ENCODE measurements around the gene SGMS1. TPM values are rescaled to one million over a fixed set of nuclear protein-coding genes. Genes with fewer than 3 reads are reported as not detected.
"Not testable (repeated sequence)": the region's sequence is repeated elsewhere in the genome, so short reads cannot be mapped to it uniquely, and the experiment has no call there.

SGMS1 gene
- total RNA-seq, 2 experiments from 2014 or later, result 24.8 to 25.2 TPM

DNA sequence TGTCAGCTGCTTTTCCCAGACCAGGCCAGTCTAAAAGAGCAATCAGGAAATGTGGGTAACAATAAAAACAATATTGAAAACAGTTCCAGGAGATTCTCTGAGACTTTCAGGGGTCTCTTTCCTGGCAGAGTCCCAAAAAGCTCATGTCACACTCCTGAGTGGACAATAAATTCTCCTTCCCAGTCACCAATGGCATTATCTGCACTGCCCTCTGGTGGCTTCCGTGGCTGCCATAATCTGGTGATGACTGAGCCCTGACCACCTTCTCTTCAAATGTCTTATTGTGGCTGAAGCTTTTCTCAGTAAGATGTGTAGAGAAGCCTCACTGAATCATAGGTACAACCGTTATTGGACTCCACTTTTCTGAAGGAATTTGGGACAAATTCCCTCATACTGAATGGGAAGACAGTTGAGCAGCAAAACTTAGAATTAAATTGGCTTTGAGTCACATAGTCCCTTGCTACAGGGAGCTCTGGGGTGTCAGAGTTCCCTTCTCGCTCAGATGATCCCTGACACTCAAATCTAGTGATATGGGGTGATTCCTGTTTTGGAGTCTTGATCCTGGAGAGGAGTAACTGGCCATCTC lies 348.0 kb downstream of the SGMS1 start:
- POLR2A ChIA-PET, result no interaction called here
- H3K36me3 Mint-ChIP-seq (ENCODE audit: low read depth), result no peaks in the 10 kb centered on the region
- Histone ChIP-seq H3K27ac (ENCODE audit: low read depth in 1 of 2, low read length in 2 of 2) (no peak overlapping the region), H3K4me3 (ENCODE audit: low read length) (no peak overlapping the region), H3K36me3 (ENCODE audit: insufficient read depth, low read length) (no peaks in the 10 kb centered on the region), H3K27me3 (ENCODE audit: control insufficient read depth in 1 of 2, insufficient read depth in 2 of 2, low read length in 2 of 2) (peaks cover 5 to 13% of the 10 kb centered on the region in 2 experiments), H3K4me1 (ENCODE audit: insufficient read depth, low read length) (no peaks in the 10 kb centered on the region), H3K9me3 (ENCODE audit: control insufficient read depth in 1 of 2, insufficient read depth in 1 of 2, low read length in 2 of 2) (no peaks in the 10 kb centered on the region)
- peaks cover 24% of the 10 kb centered on the region for H3K27me3 Mint-ChIP-seq
- H3K4me3 Mint-ChIP-seq, result no peak overlapping the region
- H3K4me1 Mint-ChIP-seq (ENCODE audit: low read depth), result no peaks in the 10 kb centered on the region
- TF ChIP-seq CTCF (IDR thresholded peaks at IDR 0.05), result peak; percentile 43
- intact Hi-C loops (cut with DNase I, micrococcal nuclease), result no loop called here
- H3K9me3 Mint-ChIP-seq, result no peaks in the 10 kb centered on the region
- ATAC-seq (ENCODE audit: poor library complexity) (no peak), DNase-seq (peak in 7 of 14 experiments; percentile 4 to 35 (median 24))
- CTCF ChIA-PET, result interaction anchor here (1.5 to 1.6 kb wide), 2 partner anchors 9 to 15 kb away, joined by 3 to 5 read pairs; no protein-coding TSS in a partner anchor
- H3K27ac Mint-ChIP-seq, result no peak overlapping the region

GRCh38 chr10:50272531-50272930 lies 351.2 kb downstream of the SGMS1 start:
- no peaks in the 10 kb centered on the region for H3K36me3 Mint-ChIP-seq (ENCODE audit: low read depth)
- TF ChIP-seq CTCF (IDR thresholded peaks at IDR 0.05), result no peak
- Histone ChIP-seq H3K36me3 (ENCODE audit: insufficient read depth, low read length) (no peaks in the 10 kb centered on the region), H3K4me1 (ENCODE audit: insufficient read depth, low read length) (no peaks in the 10 kb centered on the region), H3K4me3 (ENCODE audit: low read length) (no peak overlapping the region), H3K27ac (ENCODE audit: low read depth in 1 of 2, low read length in 2 of 2) (no peak overlapping the region), H3K27me3 (ENCODE audit: control insufficient read depth in 1 of 2, insufficient read depth in 2 of 2, low read length in 2 of 2) (peaks cover 5 to 6% of the 10 kb centered on the region in 2 experiments), H3K9me3 (ENCODE audit: control insufficient read depth in 1 of 2, insufficient read depth in 1 of 2, low read length in 2 of 2) (no peaks in the 10 kb centered on the region)
- DNase-seq (no peak), ATAC-seq (ENCODE audit: poor library complexity) (no peak)
- H3K4me3 Mint-ChIP-seq, result no peak overlapping the region
- H3K27me3 Mint-ChIP-seq, result peaks cover 24% of the 10 kb centered on the region
- no peaks in the 10 kb centered on the region for H3K9me3 Mint-ChIP-seq
- H3K4me1 Mint-ChIP-seq (ENCODE audit: low read depth), result no peaks in the 10 kb centered on the region
- ChIA-PET POLR2A (no interaction called here), CTCF (no interaction called here)
- intact Hi-C loops (cut with DNase I, micrococcal nuclease), result no loop called here
- no peak overlapping the region for H3K27ac Mint-ChIP-seq

DNA sequence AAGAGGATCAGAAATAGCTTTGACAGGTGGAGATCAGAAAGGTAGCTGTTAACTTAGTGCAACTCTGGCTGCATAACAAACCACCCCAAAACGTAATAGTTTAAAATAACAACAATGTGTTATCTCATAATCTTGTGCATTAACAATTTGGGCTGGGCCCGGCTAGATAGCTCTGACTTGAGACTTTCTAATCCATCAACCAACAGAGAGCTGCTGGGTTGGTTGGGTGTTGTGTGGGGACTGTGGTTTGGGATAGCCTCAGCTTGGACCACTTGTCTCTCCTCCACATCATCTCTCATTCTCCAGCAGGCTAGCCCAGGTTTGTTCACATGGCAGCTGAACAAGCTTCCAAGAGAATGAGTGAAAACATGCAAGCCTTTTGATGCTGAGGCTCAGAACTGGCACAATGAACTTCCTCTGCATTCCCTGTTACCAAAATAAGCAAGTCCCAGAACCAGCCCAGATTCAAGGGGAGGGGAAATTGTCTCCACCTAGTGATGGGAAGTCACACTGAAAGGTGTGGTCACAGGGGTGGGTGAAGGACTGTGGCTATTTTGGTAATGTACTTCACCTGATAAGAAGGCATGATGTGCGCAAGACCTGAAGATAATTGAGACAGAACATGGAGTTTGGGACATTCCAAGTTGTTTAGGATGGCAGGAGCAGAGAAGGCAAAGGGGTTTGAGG lies 352.0 kb downstream of the SGMS1 start:
- Histone ChIP-seq H3K36me3 (ENCODE audit: insufficient read depth, low read length) (no peaks in the 10 kb centered on the region), H3K27me3 (ENCODE audit: control insufficient read depth in 1 of 2, insufficient read depth in 2 of 2, low read length in 2 of 2) (peaks cover 0 to 6% of the 10 kb centered on the region in 2 experiments), H3K9me3 (ENCODE audit: control insufficient read depth in 1 of 2, insufficient read depth in 1 of 2, low read length in 2 of 2) (no peaks in the 10 kb centered on the region), H3K27ac (ENCODE audit: low read depth in 1 of 2, low read length in 2 of 2) (no peak overlapping the region), H3K4me1 (ENCODE audit: insufficient read depth, low read length) (no peaks in the 10 kb centered on the region), H3K4me3 (ENCODE audit: low read length) (no peak overlapping the region)
- Mint-ChIP-seq H3K27ac (no peak overlapping the region), H3K4me3 (no peak overlapping the region), H3K9me3 (no peaks in the 10 kb centered on the region), H3K36me3 (ENCODE audit: low read depth) (no peaks in the 10 kb centered on the region), H3K27me3 (peaks cover 18% of the 10 kb centered on the region), H3K4me1 (ENCODE audit: low read depth) (no peaks in the 10 kb centered on the region)
- intact Hi-C loops (cut with DNase I, micrococcal nuclease), result no loop called here
- no peak for DNase-seq
- no peak for TF ChIP-seq CTCF (IDR thresholded peaks at IDR 0.05)
- ChIA-PET POLR2A (no interaction called here), CTCF (no interaction called here)
- no peak for ATAC-seq (ENCODE audit: poor library complexity)

GRCh38 chr10:50267877-50268276 lies 355.9 kb downstream of the SGMS1 start:
- intact Hi-C loops (cut with DNase I, micrococcal nuclease); H3K36me3 ChIP-seq (ENCODE audit: insufficient read depth, low read length); H3K4me3 Mint-ChIP-seq; H3K27ac ChIP-seq (ENCODE audit: low read depth in 1 of 2, low read length in 2 of 2); H3K27me3 ChIP-seq (ENCODE audit: control insufficient read depth in 1 of 2, insufficient read depth in 2 of 2, low read length in 2 of 2); H3K4me1 ChIP-seq (ENCODE audit: insufficient read depth, low read length); H3K9me3 Mint-ChIP-seq; H3K4me1 Mint-ChIP-seq (ENCODE audit: low read depth); DNase-seq; H3K4me3 ChIP-seq (ENCODE audit: low read length); ATAC-seq (ENCODE audit: poor library complexity); CTCF ChIA-PET; POLR2A ChIA-PET; H3K9me3 ChIP-seq (ENCODE audit: control insufficient read depth in 1 of 2, insufficient read depth in 1 of 2, low read length in 2 of 2); H3K36me3 Mint-ChIP-seq (ENCODE audit: low read depth); H3K27ac Mint-ChIP-seq: not testable (repeated sequence)
- peaks cover 13% of the 10 kb centered on the region for H3K27me3 Mint-ChIP-seq

GRCh38 chr10:50262625-50263024 lies 361.1 kb downstream of the SGMS1 start:
- H3K27ac Mint-ChIP-seq; H3K4me1 ChIP-seq (ENCODE audit: insufficient read depth, low read length); H3K36me3 Mint-ChIP-seq (ENCODE audit: low read depth); CTCF ChIA-PET; H3K4me3 Mint-ChIP-seq; H3K4me3 ChIP-seq (ENCODE audit: low read length); H3K27me3 ChIP-seq (ENCODE audit: control insufficient read depth in 1 of 2, insufficient read depth in 2 of 2, low read length in 2 of 2); ATAC-seq (ENCODE audit: poor library complexity); POLR2A ChIA-PET; intact Hi-C loops (cut with DNase I, micrococcal nuclease); H3K9me3 ChIP-seq (ENCODE audit: control insufficient read depth in 1 of 2, insufficient read depth in 1 of 2, low read length in 2 of 2); H3K4me1 Mint-ChIP-seq (ENCODE audit: low read depth); H3K9me3 Mint-ChIP-seq; H3K36me3 ChIP-seq (ENCODE audit: insufficient read depth, low read length); H3K27ac ChIP-seq (ENCODE audit: low read depth in 1 of 2, low read length in 2 of 2): not testable (repeated sequence)
- peaks cover 29% of the 10 kb centered on the region for H3K27me3 Mint-ChIP-seq
- peak in 1 of 14 experiments; percentile 48 for DNase-seq

Data from CD4-positive, alpha-beta T cell (primary cell).